DMS114 treated with DMSO at 0.1 percent for 48 hours (cell line): ENCODE results near the gene EFCAB8.

ENCODE experiments used
- DNase-seq: peaks from one replicate; lab custom pipeline; 2025; ENCODE audit not compliant: unreplicated experiment; lab: John Stamatoyannopoulos, UW

The EFCAB8 gene

DNA sequence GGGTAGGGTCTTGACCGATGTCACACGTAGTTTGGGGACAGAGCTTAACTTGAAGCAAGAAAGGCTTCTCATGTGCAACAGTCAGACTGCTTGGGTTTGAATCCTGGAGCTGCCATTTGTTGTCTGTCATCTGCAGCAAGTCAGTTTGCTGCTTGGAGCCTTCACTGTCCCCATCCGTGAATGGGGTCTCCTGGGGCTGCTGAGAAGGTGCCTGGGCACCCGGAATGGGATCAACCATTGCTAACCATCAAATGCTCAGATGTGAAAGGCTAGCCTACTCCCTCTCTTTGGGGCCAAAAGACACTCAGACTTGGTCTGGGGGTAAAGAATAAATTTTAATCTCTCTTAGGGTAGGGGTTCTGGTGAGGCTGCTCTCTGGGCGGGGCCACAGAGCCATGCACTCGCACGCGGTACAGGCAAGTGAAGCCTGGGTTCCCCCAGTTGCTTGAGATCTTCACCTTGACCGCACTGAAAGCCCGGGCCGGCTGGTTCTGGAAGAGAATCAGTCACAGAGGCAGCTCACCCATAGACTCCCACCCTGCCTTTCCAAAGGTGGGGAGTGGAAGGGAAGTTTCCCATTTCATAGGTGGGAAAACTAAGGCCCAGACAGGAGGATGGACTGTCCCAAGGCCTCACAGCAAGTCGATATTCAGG is 124.9 kb downstream of the EFCAB8 start:
- no peak for DNase-seq

DNA sequence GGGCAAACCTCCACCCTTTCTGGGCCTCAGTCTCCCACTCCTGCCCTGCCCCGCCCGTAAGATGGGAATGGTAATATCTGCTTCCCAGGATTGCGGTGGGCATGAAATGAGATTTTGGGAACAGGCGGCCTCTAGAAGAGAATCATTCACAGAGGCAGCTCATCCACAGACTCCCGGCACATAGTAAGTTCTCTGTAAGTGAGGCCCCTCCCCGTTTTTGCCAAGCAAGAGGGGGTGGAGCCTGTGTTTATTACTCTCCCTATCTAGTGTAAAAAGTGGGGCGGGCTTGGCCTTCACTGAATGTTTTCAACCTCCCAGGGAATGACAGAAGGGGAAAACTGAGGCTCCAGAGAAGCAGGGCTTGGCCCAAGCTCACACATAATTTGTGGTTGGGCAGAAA is 125.5 kb downstream of the EFCAB8 start:
- no peak for DNase-seq

DNA sequence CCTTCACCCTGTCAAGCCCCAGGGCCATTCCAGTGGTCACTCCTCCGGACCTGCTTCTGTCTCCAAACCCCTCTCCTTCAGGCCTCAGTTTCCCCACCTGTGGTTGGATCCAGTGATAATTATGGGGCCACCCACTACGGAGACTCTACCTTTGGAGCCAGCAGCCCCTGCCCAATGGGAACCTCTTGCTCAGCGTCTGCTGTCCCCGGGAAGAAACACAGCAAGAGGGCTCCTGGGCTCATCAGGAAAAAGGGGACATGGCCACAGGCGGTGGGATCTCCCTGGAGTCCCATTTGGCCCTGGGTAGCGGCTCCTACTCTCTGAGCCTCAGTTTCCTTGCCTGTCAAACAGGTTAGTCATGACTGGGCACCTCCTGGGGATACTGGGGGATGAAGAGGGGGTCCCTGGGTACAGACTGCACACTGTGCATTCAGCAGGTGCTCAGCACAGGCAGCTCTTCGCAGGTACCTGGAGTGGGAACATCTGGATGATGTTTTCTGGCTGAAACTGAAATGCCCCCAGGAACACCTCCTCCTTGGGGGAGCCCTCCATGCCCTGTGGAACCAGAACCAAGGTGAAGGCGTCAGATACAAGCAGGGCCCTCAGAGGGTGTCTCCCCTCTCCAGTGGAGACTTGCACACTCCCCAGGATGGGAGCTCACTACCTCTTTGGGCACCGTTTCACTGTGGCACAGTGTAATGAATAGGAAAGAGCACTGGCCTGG is 126.1 kb downstream of the EFCAB8 start:
- DNase-seq: no peak

DNA sequence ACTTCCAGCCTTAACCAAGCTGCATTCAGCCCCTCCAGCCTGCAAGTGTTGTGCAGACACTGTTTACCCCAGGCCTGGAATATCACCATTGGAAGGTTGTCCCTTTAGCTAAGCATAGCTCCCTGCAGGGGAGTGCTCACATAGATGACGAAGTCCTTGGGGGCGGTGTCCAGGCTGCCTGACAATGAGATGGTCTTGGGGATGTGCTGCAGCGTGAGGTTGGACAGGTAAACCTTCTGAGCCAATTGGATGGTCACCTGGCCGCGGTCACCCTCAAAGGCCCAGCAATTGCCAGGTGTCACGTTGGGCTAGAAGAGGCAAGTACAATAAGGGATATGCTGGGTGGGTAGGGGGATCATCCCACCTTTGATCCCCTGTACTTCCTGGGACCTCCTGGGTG is 126.9 kb downstream of the EFCAB8 start:
- no peak for DNase-seq

DNA sequence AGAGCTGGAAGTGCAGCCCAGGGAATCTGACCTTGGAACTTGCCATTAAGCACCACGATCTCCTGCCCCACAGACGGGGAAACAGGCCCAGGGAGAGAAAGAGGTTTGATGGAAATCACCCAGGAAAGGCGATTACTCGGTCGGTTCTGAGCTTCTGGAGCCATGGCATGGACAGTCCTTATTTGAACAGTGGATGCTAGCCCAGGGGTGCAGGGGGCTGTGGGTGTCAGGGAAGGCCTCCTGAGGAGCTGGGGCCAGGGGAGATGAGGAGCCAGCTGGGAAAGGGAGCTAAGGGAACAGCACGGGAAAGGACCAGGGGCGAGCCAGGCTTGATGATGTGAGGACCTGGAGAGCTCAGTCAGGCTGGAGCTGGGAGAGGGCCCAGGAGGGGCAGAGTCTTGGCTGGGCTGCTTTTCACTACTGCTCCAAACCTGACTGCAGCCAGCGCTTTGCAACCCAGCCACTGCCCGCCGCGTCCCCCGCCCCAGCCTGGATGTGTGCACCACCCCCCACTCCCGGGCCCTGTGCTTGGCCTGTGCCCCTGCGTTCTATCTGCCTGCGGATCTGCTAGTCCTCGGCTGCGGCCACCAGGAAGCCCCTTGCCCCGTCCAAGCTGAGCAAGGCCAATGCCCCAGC is 127.7 kb downstream of the EFCAB8 start:
- DNase-seq: no peak

DNA sequence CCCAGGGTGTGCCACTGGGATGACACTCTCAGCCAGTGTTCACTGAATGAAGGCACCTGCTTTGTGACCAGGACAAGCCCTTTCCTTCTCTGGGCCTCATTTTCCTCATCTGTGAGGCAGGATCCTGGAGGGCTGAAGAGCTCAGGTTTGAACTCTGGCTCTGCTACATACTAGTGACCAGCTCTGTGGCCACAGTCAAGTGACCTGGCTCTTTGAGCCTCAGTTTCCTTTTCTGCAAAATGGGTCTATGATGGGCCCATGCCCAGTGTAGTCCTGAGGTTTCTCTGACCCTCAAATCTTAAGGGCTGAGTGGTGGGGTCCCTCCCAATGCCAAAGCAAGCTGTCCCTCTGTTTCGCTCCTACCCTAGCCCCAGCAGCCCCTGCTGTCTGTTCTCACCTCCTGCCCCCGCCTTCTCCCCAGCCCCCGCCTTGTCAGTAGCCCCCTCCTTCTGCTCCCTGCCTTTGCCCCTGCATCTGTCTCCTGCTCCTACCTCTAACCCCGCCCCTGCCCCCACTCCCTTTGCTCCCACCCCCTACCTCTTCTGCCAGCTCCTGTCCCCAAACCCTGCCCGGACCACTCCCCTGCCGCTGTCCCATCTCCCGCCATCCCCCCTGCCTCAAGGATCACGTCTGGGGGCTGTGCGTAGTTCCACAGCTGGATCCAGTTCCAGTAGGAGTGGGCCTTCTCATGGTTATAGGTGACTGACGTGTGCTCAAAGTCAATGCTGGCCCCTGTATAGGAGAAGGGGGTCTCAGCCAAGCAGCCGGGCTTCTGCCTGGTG is 128.5 kb downstream of the EFCAB8 start:
- DNase-seq: no peak

DNA sequence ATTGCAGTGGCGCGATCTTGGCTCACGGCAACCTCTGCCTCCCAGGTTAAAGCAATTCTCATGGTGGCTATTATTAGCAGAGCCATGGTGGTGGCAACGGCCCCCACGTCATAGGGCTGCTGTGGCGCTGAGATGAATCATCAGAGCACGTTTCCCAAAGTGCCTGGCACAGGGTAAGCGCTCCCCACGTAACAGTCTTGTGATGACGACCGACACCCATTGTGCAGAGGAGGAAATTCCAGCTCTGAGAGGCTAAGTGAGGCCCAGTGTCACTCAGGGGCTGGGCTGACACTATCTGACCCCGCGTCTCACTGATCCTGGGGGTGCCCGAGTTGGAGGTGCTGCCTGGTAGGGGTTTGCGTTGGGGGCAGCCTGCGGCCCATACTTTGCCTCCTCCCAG is 129.3 kb downstream of the EFCAB8 start:
- DNase-seq: no peak

DNA sequence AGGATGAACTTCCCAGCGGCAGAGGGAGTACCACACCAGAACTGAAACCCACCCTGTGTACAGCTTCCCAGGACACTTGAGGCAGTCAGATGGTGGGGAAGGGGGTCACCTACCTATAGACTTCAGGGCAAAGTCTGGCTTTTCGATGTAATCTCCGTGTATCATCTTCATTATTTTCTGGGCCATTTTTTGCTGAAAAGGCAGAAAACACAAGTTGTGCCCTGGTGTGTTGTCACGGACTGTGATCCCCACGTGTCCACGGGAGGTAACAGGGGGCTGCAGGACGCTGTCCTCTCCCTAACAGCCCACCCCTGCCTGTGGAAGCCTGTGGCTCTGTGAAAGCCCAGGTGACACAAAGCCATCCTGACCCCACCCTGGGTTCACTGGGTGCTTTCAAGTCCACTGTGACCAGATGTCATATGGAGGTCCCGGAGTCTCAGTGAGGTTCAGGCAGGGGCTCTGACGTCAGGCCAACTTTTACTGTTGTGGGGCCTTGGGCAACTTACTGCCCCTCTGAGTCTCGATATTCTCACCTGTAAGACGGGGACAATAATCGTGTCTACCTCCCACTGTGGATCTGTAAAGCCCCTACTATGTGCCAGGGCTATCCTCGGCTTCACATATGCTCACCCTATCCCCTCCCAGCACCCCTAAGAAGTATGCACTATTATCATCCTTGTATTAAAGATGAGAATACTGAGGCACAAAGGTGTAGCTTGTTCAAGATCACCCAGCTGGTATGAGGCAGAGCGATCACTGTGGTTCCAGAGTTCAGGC is 131.0 kb downstream of the EFCAB8 start:
- no peak for DNase-seq

DNA sequence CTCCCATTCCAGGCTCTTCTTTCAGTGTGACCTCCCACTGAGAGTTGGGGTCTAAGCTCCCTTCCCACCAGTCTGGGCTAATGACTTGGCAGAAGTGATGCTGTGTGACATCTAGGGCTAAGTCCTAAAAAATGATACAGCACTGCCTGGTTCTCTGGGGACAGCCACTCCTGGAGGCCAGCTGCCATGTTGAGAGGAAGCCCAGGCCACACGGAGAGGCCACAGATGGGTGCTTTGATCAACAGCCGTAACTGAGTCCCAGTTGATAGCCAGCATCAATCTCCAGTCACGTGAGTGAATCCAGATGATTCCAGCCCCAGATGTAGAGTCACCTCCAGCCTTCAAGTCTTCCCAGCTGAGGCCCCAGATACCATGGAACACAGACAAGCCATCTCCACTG is 131.7 kb downstream of the EFCAB8 start:
- no peak for DNase-seq

DNA sequence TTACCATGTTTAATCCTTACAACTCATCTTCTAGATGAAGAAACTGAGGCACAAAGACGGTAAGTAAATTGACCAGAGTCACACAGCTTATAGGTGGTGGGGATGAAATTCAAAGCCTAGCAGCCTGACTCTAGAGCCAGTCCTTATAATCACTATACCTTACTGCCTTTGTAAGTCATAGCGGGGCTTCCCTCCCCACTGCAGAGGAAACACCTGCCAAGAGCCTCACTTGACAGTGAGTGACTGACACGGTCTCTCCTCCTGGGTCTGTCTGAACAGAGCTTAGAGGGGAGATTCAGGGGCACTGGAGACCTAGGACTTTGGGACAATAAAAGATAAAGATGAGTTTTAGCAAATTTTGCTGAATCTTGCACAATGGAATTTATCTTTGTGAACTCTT is 132.7 kb downstream of the EFCAB8 start:
- no peak for DNase-seq

DNA sequence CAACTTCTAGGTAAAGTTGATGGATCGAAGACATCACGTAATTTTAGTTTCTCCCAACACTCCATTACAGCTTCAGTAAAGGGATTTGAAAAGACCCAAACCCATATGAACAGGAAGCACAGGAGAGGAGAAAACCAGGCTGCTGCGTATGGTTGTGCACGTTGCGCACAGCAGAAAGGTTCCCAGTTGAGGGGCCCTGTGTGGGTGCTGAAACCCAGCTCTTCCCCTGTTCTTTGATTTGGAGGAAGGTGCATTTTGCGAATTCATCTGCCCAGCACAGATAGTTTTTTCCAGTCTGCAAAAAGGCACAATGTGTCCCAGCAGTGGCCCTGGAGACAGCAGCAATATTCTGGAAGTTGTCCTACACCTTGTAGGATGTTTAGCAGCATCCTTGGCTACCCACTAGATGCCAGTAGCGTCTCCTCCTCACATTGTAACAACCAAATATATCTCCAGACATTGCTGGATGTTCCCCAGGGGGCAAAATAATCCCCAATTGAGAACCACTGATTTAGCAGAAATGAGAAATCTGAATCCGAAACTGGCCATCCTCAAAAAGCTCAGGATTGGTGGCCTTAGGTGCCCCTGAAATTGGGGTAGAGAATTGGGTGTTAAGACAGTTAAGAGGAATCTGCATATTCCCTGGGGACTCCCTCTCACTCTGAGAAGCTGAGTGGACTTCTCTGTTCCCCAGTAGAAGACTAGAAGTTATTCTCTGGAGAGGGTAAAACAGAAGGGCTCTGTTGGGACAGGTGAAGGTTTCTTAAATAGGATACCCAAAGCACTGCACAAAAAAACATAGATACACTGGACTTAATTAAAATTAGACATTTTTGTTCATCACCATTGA is 133.3 kb downstream of the EFCAB8 start:
- no peak for DNase-seq

DNA sequence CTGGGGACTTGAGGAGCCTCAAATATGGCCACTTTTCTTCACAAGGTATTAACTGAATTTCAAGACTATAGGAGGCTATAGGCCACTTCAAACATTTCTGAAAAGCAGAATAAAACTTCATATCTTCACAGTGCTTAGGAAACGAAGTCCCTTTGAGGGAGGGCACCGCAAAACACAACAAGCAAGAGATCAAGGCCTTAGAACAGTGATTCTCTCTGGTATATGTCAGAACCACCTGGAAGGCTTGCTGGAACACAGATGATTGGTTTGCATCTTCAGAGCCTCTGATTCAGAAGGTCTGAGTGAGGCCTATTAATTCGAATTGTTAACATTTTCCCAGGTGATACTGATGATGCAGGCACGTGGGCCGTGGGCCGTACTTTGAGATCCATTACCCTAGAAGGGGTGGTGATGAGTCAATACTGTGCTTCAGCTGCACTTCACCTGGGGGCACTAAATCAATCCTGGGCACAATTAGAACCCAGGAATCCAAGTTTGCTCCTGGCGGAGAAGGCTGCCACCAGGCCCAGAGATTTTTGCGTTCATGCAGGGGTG is 134.8 kb downstream of the EFCAB8 start:
- DNase-seq: no peak

DNA sequence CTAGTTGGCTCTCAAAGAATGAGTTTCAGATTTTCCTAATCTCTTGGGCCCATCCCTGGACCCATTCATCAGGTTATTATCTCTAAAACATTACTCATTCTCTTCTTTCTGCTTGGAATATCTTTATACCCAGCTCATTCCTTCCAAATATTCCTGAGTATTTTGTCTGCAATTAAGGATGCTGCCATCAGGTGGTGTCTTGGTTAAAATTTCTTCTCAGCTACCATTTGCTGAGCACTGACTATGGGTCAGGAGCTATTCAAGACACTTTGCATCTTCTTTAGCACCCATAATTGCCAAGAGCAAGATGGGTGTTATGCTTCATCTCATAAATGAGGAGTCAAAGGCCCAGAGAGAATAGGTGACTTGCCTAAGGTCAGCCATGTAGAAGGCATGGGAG is 137.1 kb downstream of the EFCAB8 start:
- DNase-seq: no peak

DNA sequence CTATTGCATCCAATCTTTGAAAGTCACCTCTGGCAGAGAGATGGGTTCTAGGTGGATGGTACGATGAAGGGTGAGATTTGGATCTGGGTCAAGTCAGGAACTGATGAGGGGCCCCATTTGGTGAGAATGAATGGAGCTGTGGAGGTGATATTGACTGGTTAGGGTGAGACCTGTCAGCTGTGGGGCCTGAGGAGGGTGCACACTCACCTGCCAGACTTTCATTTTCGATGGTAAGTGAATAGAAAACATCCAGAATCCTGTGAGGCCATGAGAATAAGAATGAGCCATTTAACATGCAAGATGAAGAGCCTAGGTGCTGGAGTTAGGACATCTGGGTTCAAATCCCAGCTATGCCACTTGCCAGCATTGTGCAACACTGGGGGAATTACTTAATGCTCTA is 138.7 kb downstream of the EFCAB8 start:
- no peak for DNase-seq

DNA sequence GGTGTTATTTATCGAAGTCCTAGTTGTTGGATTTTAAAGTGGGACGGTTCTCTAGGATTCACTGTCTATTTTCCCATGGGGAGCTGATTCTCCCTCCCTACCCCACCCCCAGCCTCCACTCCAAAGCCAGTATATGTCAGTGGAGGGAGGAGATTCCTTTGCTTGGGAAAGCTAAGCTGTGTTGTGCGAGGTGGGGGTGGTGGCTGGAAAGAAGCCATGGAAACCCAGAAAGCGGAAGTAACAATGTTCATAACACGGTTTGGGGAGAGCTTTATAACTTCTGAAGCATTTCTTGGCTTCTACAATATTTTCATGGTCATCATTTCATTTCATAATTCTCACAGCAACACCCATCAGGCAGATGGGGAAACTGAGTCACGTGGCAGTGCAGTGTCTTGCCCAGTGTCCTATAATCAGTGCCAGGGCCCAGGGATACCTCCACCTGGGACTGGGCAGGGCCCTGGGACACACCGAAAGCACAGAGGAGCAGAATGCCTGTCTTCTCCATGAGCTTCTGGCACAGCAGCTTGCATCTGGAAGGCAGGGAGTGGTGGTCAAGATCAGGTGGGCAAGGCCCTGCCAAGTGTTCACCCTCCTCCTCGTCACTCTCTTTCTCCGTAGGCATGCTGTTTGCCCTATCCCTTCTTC is 141.0 kb downstream of the EFCAB8 start:
- DNase-seq: no peak

DNA sequence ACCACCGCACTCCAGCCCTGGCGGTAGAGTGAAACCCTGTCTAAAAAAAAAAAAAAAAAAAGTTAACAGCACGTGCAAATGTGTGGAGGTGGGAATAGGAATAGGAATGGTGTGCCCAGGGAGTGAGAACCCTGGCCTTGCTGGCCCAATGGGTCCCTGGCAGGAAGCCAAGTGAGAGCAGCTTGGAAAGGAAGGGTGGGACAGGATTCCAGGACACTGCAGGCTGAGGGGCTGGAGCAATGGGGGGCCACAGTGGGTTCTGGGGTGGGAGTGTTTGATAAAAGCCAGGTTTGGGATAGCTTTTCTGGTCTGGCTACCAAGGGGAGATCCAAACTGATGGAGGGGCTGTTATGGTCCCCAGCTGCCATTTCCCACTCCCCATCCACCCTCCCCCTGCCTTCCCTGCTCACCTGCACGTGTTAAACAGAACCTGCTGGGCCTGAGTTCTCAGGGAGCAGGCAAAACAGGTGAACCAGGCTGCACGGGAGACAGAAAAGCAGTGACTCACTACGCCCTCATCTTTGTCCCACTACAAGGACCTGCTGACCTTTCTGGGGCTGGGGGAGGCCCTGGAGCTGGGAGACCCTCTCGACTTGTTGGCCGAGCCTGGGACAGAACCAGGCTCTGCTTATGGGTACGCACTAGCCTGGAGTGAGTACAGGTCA is 142.2 kb downstream of the EFCAB8 start:
- no peak for DNase-seq

DNA sequence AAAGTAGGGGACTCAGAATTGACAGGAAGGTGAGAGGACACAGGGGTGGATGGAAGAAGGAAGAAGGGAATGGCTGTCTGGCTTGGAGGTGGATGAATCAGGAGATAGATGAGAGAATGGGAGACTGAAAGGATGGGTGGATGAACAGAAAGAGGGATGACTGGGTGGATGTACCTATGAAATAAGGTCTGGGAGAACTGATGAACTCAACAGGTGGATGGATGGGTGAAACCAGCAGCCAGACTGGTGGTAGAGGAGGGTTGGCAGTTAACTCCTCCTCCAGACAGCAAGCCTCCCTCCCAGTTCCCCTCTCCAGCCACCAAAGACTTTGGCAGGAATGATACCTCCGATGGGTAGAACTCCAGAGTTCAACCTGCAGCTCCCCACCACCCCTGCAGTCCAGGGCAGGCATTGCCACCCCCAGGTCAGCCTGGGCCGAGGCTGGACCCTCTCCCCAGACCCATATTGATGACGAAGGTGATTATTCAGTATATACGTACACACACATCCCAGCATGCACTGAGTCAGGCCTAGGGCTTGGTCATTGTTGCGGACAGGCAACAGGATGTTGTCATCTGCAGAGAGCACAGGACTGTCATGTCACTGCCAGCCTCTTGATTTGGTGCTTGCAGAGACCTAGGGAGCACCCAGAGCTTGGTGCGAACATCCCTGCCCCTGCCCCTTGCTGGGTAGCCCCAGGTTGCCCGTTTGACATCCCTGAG is 143.5 kb downstream of the EFCAB8 start:
- DNase-seq: no peak

DNA sequence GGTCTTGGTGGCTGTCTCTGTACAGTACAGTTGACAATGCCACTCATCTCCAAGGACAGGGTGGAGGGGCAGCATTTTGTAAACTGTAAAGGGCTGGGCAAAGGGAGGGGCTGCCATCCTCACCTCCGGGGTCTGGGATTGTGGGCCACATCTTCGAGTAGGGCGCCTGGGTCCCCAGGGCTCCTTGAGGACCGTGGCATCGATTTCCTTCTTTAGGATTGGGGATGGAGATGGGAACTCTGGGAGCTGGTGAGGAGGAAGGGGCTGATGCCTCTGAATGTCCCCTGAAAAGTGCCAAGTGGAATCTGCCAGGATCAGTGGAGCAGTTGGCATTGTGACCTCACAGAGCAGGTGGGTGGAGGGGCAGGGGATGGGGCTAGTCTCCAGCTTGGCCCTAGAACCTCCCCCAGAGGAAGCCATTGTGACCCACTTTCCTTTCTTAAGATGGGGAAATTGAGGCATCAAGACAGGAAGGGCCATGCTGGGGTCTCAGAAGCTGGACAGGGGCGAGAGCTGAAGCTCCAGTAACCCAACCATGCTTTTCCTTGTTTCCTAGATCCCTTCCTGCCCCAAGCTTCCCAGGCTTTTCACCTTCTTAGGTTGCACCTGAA is 145.5 kb downstream of the EFCAB8 start, which contains the start of gene SUN5:
Gene SUN5, minus strand, starts transcription at position 293 of the 611 bp plus-strand sequence. Its CDS starts 93 bp downstream, at position 200.
- DNase-seq: no peak
